ENCODE data around the gene RILPL2.

Gene RILPL2

GRCh38 chr12:123398550-123399254 lies 37.8 kb downstream of the RILPL2 start:
- no peaks in the 10 kb centered on the region for H3K79me2 ChIP-seq (ENCODE audit: low read length)
- TF ChIP-seq CTCF (IDR thresholded peaks at IDR 0.05; ENCODE audit: low read length) (no peak), EZH2phosphoT487 (IDR thresholded peaks at IDR 0.05; ENCODE audit: low read length) (no peak), EZH2 (optimal IDR thresholded peaks at IDR 0.05; ENCODE audit: low read depth, low read length) (no peak)

GRCh38 chr12:123398177-123398549 lies 38.3 kb downstream of the RILPL2 start:
- no peak for DNase-seq
- Histone ChIP-seq H3K4me2 (ENCODE audit: low read depth, low read length) (no peak overlapping the region), H3K36me3 (replicated peaks; ENCODE audit: insufficient read depth, low read length) (no peaks in the 10 kb centered on the region), H4K20me1 (ENCODE audit: insufficient read depth, low read length) (no peaks in the 10 kb centered on the region), H3K27me3 (replicated peaks; ENCODE audit: insufficient read depth, low read length) (no peaks in the 10 kb centered on the region), H3K79me2 (ENCODE audit: low read length) (no peaks in the 10 kb centered on the region), H3K9ac (ENCODE audit: low read length) (no peak overlapping the region), H3K9me2 (replicated peaks; ENCODE audit: insufficient read depth, low read length) (no peaks in the 10 kb centered on the region), H3K4me3 (ENCODE audit: low read length) (no peak overlapping the region), H2AFZ (ENCODE audit: low read length) (no peak overlapping the region), H3F3A (ENCODE audit: insufficient read depth, low read length) (no peaks in the 10 kb centered on the region), H3K4me1 (ENCODE audit: low read length) (no peaks in the 10 kb centered on the region), H3K9me3 (replicated peaks; ENCODE audit: insufficient read depth, low read length) (no peaks in the 10 kb centered on the region), H3K27ac (ENCODE audit: low read length) (no peak overlapping the region)
- no peak for TF ChIP-seq EZH2 (optimal IDR thresholded peaks at IDR 0.05; ENCODE audit: low read depth, low read length)
- TF ChIP-seq EZH2phosphoT487 (IDR thresholded peaks at IDR 0.05; ENCODE audit: low read length) = no peak
- TF ChIP-seq CTCF (IDR thresholded peaks at IDR 0.05; ENCODE audit: low read length) = no peak

More at GRCh38 chr12:123398550-123399254, 37.8 kb downstream of the RILPL2 start:
- Histone ChIP-seq H3K9ac (ENCODE audit: low read length) (no peak overlapping the region), H4K20me1 (ENCODE audit: insufficient read depth, low read length) (no peaks in the 10 kb centered on the region), H3K27ac (ENCODE audit: low read length) (no peak overlapping the region), H3K4me3 (ENCODE audit: low read length) (no peak overlapping the region), H3K27me3 (replicated peaks; ENCODE audit: insufficient read depth, low read length) (no peaks in the 10 kb centered on the region), H3K9me3 (replicated peaks; ENCODE audit: insufficient read depth, low read length) (no peaks in the 10 kb centered on the region), H3K9me2 (replicated peaks; ENCODE audit: insufficient read depth, low read length) (no peaks in the 10 kb centered on the region), H3F3A (ENCODE audit: insufficient read depth, low read length) (no peaks in the 10 kb centered on the region), H2AFZ (ENCODE audit: low read length) (no peak overlapping the region), H3K4me2 (ENCODE audit: low read depth, low read length) (no peak overlapping the region), H3K4me1 (ENCODE audit: low read length) (no peaks in the 10 kb centered on the region), H3K36me3 (replicated peaks; ENCODE audit: insufficient read depth, low read length) (no peaks in the 10 kb centered on the region)
- no peak for DNase-seq

DNA sequence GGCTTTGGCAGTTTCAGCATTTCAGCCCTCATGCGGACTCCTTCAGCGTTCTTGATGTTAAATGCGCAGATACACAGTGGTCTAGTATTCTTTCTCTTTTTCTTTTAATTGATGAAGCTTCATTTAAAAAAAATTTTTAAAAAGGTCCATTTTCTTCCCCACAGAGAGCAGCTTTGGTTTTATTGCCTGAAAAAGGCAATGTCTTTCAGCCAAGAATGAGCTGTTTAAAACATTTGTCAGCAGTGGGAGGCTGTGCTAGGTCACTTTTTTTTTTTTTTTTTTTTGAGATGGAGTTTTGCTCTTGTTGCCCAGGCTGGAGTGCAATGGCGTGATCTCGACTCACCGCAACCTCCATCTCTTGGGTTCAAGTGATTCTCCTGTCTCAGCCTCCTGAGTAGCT lies 39.1 kb downstream of the RILPL2 start:
- no peaks in the 10 kb centered on the region for H4K20me1 ChIP-seq (ENCODE audit: insufficient read depth, low read length)
- no peaks in the 10 kb centered on the region for H3F3A ChIP-seq (ENCODE audit: insufficient read depth, low read length)
- H3K27ac ChIP-seq (ENCODE audit: low read length) = no peak overlapping the region
- no peak overlapping the region for H3K4me2 ChIP-seq (ENCODE audit: low read depth, low read length)
- no peak for DNase-seq
- no peaks in the 10 kb centered on the region for H3K36me3 ChIP-seq (replicated peaks; ENCODE audit: insufficient read depth, low read length)
- H3K9me3 ChIP-seq (replicated peaks; ENCODE audit: insufficient read depth, low read length) = no peaks in the 10 kb centered on the region
- no peak overlapping the region for H3K9ac ChIP-seq (ENCODE audit: low read length)
- H2AFZ ChIP-seq (ENCODE audit: low read length) = no peak overlapping the region
- TF ChIP-seq CTCF (IDR thresholded peaks at IDR 0.05; ENCODE audit: low read length) (no peak), EZH2phosphoT487 (IDR thresholded peaks at IDR 0.05; ENCODE audit: low read length) (no peak), EZH2 (optimal IDR thresholded peaks at IDR 0.05; ENCODE audit: low read depth, low read length) (no peak)
- no peak overlapping the region for H3K4me3 ChIP-seq (ENCODE audit: low read length)
- H3K9me2 ChIP-seq (replicated peaks; ENCODE audit: insufficient read depth, low read length) = no peaks in the 10 kb centered on the region
- no peaks in the 10 kb centered on the region for H3K4me1 ChIP-seq (ENCODE audit: low read length)
- no peaks in the 10 kb centered on the region for H3K79me2 ChIP-seq (ENCODE audit: low read length)
- no peaks in the 10 kb centered on the region for H3K27me3 ChIP-seq (replicated peaks; ENCODE audit: insufficient read depth, low read length)
